Testis (tissue), 5 donors: Measurements from ENCODE around the gene ANHX. TPM values are rescaled to one million over a fixed set of nuclear protein-coding genes. Genes with fewer than 3 reads are reported as not detected.
A peak's percentile ranks its signal among the peaks of the same experiment; 100 is the strongest.
"Not testable (repeated sequence)": the region's sequence is repeated elsewhere in the genome, so short reads cannot be mapped to it uniquely, and the experiment has no call there.

ENCODE experiments used
- DNase-seq: peaks from one replicate; pipeline ENCODE4 v3.0.0-alpha.2; 2019
- H3K27ac ChIP-seq, 2 donors: fragments of 200-600 bp; sonication (generic); one replicate each; pipeline ENCODE4 v1.5.1; 2019
- H3K27me3 ChIP-seq: fragments of 200-600 bp; sonication (generic); one replicate; pipeline ENCODE4 v1.5.1; 2019
- H3K36me3 ChIP-seq: fragments of 200-600 bp; sonication (generic); one replicate; pipeline ENCODE4 v1.5.1; 2017; ENCODE audit warnings: low read depth; ENCODE audit errors: missing control alignments
- H3K4me1 ChIP-seq: fragments of 200-600 bp; sonication (generic); one replicate; pipeline ENCODE4 v1.5.1; 2019
- H3K4me3 ChIP-seq, 2 donors: fragments of 200-600 bp; sonication (generic); one replicate each; pipeline ENCODE4 v1.5.1; 2017 to 2019
- H3K9me3 ChIP-seq: fragments of 200-600 bp; sonication (generic); one replicate; pipeline ENCODE4 v1.5.1; 2017
- POLR2A ChIP-seq: fragments of 450-650 bp; IDR thresholded peaks from one replicate; pipeline ENCODE4 v1.6.1; 2017; ENCODE audit warnings: antibody characterized with exemption, mild to moderate bottlenecking, moderate library complexity
- WGBS, 2 donors: methylation state at CpG; one replicate each; pipeline ENCODE4 v1.1.5; 2018; 5-methylcytosine and 5-hydroxymethylcytosine counted together
- intact Hi-C: fragments of 100-400 bp; cut with DNase I; formaldehyde crosslinking; loops from one replicate; pipeline ENCODE4 v1.15.1; 2023; ENCODE audit warnings: low total_unique reads
- long read RNA-seq, 2 donors: transcript quantifications; one replicate each; lab custom pipeline, GENCODE V29; 2026
- polyA plus RNA-seq: library from polyadenylated mRNA; stranded (reverse); fragments of 350-450 nt; fragmentation: Illumina TruSeq; extraction: RNeasy Lipid Tissue Mini Kit (QIAGEN cat#74804); gene quantifications from one replicate; pipeline ENCODE4 v1.2.3, GENCODE V29; 2014; ENCODE audit warnings: low read depth, low replicate concordance; ENCODE audit not compliant: insufficient read depth
- total RNA-seq, 2 donors: library from RNA; depleted of rRNA; stranded (reverse); fragments of >200 nt; gene quantifications; one replicate each; pipeline ENCODE4 v1.2.3, GENCODE V29; 2016
- TF ChIP-seq, protein P1 (sequence below), 3 experiments: fragments of 450-650 bp in 2 of 3; fragments of 200-600 bp in 1 of 3; sonication (generic) in 1 of 3; IDR thresholded peaks; one replicate each; pipeline ENCODE4 v1.5.1; 2016 to 2019; ENCODE audit warnings: antibody characterized with exemption in 3 of 3, mild to moderate bottlenecking in 2 of 3, moderate library complexity in 1 of 3

ANHX gene
- total RNA-seq, result 10 to 100 TPM in 1 of 2 donors, 1 to 10 TPM in 1; 9.6 to 11.3 TPM
- polyA plus RNA-seq, result 6.9 TPM
- long read RNA-seq, donor 1, result 0 reads
- long read RNA-seq, donor 2, result 0 reads

GRCh38 chr12:133235401-133236112 lies at the start of gene ANHX:
TSS of gene ANHX (minus strand) at chr12:133235877. CDS start at chr12:133234356, 1,521 bp downstream.
- Histone ChIP-seq H3K27me3 (no peaks in the 10 kb centered on the region), H3K4me3 (peak within 1 kb of the TSS; percentile 32 to 55), H3K36me3 (no peaks in the 10 kb centered on the region), H3K27ac (no peak within 1 kb of the TSS), H3K9me3 (no peaks in the 10 kb centered on the region), H3K4me1 (no peaks in the 10 kb centered on the region)
- TF ChIP-seq POLR2A, result no peak
- TF ChIP-seq, protein P1, sequence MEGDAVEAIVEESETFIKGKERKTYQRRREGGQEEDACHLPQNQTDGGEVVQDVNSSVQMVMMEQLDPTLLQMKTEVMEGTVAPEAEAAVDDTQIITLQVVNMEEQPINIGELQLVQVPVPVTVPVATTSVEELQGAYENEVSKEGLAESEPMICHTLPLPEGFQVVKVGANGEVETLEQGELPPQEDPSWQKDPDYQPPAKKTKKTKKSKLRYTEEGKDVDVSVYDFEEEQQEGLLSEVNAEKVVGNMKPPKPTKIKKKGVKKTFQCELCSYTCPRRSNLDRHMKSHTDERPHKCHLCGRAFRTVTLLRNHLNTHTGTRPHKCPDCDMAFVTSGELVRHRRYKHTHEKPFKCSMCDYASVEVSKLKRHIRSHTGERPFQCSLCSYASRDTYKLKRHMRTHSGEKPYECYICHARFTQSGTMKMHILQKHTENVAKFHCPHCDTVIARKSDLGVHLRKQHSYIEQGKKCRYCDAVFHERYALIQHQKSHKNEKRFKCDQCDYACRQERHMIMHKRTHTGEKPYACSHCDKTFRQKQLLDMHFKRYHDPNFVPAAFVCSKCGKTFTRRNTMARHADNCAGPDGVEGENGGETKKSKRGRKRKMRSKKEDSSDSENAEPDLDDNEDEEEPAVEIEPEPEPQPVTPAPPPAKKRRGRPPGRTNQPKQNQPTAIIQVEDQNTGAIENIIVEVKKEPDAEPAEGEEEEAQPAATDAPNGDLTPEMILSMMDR (IDR thresholded peaks at IDR 0.05), result no peak
- intact Hi-C loops, result no loop called here
- peak; percentile 49 for DNase-seq
- 35 to 46% methylated on average over 16 to 28 of the region's 61 CpGs for WGBS, 2 donors

DNA sequence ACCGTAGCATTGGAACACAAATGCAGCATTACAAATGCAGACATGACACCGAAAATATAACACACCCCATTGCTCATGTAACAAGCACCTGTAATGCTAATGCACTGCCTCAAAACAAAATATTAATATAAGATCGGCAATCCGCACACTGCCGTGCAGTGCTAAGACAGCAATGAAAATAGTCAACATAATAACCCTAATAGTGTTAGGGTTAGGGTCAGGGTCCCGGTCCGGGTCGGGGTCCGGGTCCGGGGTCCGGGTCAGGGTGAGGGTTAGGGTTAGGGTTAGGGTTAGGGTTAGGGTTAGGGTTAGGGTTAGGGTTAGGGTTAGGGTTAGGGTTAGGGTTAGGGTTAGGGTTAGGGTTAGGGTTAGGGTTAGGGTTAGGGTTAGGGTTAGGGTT lies 29.0 kb upstream of the ANHX start:
- WGBS, 2 donors, result 66 to 75% methylated on average over 11 of the region's 11 CpGs
- DNase-seq, H3K9me3 ChIP-seq, H3K27me3 ChIP-seq, H3K4me1 ChIP-seq, intact Hi-C loops, H3K27ac ChIP-seq, H3K36me3 ChIP-seq, H3K4me3 ChIP-seq: not testable (repeated sequence)

DNA sequence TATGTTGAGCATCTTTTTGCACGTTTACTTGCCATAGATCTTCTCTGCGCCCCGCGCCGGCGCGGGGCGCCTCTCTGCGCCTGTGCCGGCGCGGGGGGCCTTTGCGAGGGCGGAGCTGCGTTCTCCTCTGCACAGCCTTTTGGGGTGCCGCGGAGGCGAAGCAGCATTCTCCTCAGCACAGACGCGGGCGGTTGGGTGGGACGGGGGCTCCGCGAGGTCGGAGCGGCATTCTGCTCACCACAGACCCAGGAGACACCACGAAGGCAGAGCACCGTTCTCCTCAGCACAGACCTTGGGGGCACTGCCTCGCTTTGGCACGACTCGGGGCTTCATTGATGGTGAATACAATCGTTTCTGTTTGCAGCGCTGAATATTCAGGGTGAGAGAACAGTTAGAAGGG lies 28.5 kb upstream of the ANHX start:
- intact Hi-C loops, result no loop called here
- no peak overlapping the region for H3K4me3 ChIP-seq
- TF ChIP-seq, protein P1 (IDR thresholded peaks at IDR 0.05), result no peak
- TF ChIP-seq POLR2A, result no peak
- 61 to 77% methylated on average over 33 of the region's 33 CpGs for WGBS, 2 donors
- H3K4me1 ChIP-seq, result no peaks in the 10 kb centered on the region
- no peaks in the 10 kb centered on the region for H3K36me3 ChIP-seq
- no peak for DNase-seq
- H3K9me3 ChIP-seq, result no peaks in the 10 kb centered on the region
- no peak overlapping the region for H3K27ac ChIP-seq
- no peaks in the 10 kb centered on the region for H3K27me3 ChIP-seq

DNA sequence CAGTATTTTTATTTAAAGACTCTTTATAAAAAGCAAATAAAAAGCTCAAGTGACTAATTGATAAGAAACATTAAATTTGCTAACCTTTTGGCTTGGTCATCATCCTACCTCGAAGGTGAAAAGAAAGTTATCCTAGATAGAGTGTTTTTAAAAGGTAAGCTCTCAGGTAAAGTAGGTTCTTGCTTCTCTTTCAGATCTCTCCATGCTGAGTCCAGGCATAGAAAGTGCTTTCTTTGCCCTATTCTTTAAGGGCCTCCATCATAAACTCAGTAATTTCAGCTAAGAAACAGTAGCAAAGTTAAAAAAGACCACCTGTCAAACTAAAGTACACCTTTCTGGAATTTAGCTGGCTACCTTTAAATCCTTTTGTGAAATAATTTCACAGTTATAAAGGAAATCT lies 20.6 kb upstream of the ANHX start:
- Histone ChIP-seq H3K4me1 (no peaks in the 10 kb centered on the region), H3K36me3 (no peaks in the 10 kb centered on the region), H3K9me3 (no peaks in the 10 kb centered on the region), H3K27me3 (no peaks in the 10 kb centered on the region), H3K27ac (no peak overlapping the region), H3K4me3 (no peak overlapping the region)
- intact Hi-C loops, result no loop called here
- DNase-seq, result no peak
- TF ChIP-seq, protein P1 (IDR thresholded peaks at IDR 0.05), result no peak
- no peak for TF ChIP-seq POLR2A
- 32 to 60% methylated on average over 1 of the region's 1 CpG for WGBS, 2 donors

DNA sequence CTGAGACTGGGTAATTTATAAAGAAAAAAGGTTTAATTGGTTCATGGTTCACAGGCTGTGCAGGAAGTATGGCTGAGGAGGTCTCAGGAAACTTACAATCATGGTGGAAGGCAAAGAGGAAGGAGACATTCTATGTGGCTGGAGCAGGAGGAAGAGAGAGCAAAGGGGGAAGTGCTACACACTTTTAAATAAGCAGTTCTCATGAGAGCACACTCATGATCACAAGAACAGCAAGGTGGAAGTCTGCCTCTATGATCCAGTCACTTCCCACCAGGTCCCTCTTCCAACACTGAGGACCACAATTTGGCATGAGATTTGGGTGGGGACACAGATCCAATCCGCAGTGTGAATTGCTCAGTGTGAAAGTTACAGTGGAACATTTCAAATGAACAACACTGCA lies 20.2 kb upstream of the ANHX start:
- H3K27me3 ChIP-seq, DNase-seq, H3K36me3 ChIP-seq, H3K4me1 ChIP-seq, H3K27ac ChIP-seq, H3K9me3 ChIP-seq, H3K4me3 ChIP-seq, intact Hi-C loops: not testable (repeated sequence)
- WGBS, 2 donors, result 28 to 61% methylated on average over 1 of the region's 1 CpG

GRCh38 chr12:133251732-133252131 lies 16.1 kb upstream of the ANHX start:
- intact Hi-C loops, result no loop called here
- 47 to 68% methylated on average over 6 of the region's 6 CpGs for WGBS, 2 donors
- Histone ChIP-seq H3K4me1 (no peaks in the 10 kb centered on the region), H3K27me3 (no peaks in the 10 kb centered on the region), H3K27ac (no peak overlapping the region), H3K4me3 (no peak overlapping the region), H3K9me3 (no peaks in the 10 kb centered on the region), H3K36me3 (no peaks in the 10 kb centered on the region)
- TF ChIP-seq POLR2A, result no peak
- TF ChIP-seq, protein P1 (IDR thresholded peaks at IDR 0.05), result no peak
- no peak for DNase-seq
